Activated CD8-positive, alpha-beta memory T cell treated with anti-CD3 and anti-CD28 coated beads for 48 hours (primary cell): ENCODE results near the gene SCP2.
"Not testable (repeated sequence)": the region's sequence is repeated elsewhere in the genome, so short reads cannot be mapped to it uniquely, and the experiment has no call there.

Experiments
- DNase-seq, 3 experiments: peaks; one replicate each; pipeline ENCODE4 v3.0.0-alpha.2; 2020; ENCODE audit warnings: low read depth in 2 of 3, low spot score in 2 of 3

SCP2 gene

DNA sequence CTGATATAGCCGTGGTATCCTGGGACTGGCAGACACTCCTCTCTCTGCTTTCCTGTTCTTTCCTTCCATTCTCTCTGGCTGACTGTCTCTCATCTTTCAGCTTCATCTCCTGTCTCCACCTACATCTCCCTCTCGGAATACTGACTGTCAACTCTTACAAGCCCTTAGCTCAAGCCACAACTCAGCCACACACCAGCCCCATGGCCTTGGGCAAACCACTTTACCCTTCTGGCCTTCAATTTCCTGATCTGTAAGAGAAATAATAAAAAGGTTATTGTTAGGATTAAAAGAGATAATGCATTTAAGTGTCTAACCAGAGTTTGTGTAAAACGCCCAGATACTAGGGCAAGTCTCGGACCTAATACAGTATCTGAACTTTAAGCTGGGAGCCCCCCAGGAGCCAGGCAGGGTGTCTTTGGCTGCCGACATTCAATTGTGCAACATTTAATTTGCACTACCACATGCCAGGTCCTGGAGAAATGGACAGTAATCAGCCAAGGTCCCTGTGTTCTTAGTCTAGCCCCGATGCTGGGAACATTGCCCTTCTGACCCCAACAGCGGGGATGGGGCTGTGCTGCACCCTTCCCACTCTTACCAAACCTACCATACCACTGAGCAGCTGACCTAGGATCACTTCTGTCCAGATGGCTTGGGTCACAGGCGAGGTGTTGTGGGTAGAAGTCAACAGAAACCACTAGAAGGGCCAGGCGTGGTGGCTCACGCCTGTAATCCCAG lies 10.7 kb upstream of the SCP2 start:
- no peak for DNase-seq

DNA sequence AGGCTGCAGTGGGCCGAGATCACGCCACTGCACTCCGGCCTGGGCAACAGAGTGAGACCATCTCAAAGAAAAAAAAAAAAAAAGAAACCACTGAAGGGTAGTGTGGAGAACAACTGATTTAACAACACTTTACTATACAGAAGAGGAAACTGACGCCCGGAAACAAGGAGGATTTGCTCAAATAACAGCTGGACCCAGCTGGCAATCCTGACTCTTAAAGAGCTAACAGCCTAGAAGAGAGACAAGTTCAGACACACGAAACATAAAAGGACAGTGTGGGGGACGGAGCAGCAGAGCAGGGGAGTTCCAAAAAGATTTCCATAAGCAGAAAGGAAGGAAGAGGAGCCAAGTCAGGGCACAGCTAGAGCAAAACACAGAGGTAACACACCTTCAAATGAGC lies 9.9 kb upstream of the SCP2 start:
- no peak for DNase-seq

DNA sequence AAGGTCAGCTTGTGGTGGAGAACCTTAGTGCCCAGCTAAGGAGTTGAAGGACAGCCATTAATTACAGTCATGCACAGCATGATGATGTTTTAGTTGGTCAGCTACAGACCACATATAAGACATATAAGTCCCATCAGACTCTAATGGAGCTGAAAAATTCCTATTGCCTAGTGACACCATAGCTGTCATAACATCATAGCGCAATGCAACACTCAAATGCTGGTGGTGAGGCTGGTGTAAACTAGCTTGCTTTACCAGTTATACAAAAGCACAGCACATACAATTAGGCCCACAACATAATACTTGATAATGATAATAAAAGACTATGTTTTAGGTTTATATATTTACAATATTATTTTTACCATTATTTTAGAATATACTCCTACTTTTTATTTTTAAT lies 9.5 kb upstream of the SCP2 start:
- DNase-seq, result no peak

DNA sequence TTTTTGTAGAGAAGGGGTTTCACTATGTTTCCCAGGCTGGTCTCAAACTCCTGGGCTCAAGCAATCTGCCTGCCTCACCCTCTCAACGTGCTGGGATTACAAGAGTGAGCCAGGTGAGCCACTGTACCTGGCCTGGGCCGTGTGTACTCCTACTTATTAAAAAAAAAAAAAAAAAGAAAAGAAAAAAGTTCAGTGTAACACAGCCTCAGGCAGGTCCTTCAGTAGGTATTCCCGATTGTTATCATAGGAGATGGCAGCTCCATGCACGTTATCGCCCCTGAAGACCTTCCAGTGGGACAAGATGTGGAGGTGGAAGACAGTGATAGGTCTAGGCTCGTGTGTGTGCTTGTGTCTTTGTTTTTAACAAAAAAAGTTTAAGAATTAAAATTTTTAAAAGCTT lies 8.9 kb upstream of the SCP2 start:
- DNase-seq, result no peak

DNA sequence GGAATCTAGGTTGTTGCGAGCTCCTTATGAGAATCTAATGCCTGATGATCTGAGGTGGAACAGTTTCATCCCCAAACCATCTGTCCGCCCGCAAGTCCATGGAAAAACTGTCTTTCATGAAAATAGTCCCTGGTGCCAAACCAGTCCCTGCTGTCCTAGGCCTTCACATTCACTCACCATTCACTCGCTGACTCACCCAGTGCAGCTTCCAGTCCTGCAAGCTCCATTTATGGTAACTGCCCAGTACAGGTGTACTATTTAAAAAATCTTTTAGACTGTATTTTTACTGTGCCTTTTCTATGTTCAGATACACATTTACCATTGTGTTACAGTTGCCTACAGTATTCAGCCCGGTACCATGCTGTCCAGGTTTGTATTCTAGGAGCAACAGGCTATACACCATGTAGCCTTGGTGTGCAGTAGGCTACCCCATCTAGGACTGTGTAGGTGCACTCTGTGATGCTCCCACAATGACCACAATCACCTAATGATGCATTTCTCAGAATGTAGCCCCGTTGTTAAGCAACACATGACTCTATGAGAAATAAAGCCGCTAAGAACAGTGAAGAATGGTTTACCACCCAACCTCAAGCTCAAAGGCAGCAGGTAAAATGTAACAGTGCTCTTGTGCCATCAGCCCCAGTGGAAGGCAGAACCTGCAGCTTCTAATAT lies 7.9 kb upstream of the SCP2 start:
- no peak for DNase-seq

DNA sequence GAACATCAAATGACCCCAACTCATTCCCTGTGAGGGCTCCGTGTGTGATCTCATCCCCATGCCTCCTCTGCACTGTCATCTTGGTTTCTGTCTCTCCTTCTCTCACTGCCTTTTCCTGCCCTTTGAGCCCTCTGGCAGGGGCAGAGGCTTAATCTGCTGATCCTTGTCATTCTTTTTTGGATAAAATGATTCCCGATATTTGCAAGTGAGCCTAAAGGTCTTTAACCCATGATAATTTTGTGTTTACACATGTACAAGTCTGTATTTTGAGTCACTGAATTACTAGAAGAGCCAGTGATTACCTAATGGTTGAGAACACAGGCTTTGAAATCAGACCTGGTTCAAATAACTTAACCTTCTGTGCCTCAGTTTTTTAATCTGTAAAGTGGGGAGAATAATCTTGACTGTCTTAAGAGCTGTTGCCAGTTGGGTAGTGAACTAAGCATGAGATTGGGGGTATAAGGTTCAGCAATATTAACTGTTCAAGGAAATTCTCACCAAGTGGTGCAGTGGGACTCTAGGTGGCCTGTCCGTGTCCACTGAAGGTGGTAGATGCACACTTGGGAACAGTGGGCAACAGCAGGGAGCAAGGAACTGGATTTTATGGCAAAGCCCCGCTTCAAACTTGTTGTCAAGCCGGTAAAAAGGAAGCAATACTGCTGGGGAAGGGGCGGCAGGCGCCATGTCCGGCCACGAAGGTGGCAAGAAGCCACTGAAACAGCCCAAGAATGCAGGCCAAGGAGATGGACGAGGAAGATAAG lies 7.2 kb upstream of the SCP2 start:
- no peak for DNase-seq

DNA sequence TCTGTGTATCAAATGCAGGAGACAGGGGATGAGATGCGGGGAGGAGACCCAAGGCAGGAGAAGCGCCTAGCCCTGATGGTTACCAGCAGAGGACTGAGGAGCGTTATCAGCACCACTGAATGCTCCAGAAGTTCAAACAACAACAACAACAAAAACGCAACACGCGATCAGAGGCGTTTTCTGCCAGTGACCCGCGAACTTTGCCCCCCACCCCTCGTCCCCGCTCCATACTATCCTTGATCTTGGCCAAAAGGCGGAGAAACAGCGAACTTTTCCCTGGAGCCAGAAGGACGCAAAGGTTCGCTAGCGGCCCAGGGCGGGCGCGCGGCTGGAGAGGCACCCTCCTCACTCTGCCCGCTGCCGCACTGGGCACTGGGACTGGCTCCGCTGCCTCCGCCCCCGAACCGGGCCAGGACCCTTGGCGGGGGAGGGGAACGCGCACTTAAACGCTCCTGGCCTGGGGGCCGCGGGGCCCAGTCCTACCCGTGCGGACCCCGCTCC lies 6.2 kb upstream of the SCP2 start:
- DNase-seq, result no peak

DNA sequence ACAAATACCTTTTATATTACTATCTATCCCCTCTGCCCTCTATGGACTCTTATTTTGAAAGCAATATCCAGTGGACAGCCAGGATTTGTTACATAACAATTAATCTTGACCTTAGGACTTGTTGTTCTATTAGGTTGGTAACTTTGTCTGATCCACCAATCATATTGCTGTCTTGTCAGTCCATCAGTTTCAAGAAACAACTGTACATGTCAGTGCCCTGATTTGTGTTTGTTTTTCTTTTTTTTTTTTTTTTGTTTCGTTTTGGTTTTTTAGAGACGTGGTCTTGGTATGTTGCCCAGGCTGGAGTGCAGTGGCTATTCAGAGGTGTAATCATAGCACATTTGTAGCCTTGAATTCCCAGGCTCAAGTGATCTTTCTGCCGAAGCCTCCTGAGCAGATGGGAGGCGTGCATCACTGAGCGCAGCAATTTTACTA lies 1.5 kb upstream of the SCP2 start:
- no peak for DNase-seq

DNA sequence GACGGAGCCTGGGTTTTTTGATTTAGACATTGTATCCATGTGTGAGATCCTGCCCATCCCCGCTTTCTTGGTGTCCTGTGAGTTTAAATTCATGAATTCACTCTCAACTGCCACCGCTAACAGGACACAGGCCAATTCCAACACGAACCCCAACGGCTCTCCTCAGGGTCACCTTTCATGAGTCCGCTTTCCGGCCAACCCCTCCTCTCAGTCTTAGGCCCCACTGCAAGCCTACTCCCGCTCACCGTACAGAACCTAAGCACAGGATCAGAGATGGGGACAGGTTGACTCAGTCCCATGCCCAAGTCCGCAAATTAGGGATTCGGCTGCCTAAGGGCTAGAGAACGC lies 238 bp upstream of the SCP2 start:
- DNase-seq, result no peak

DNA sequence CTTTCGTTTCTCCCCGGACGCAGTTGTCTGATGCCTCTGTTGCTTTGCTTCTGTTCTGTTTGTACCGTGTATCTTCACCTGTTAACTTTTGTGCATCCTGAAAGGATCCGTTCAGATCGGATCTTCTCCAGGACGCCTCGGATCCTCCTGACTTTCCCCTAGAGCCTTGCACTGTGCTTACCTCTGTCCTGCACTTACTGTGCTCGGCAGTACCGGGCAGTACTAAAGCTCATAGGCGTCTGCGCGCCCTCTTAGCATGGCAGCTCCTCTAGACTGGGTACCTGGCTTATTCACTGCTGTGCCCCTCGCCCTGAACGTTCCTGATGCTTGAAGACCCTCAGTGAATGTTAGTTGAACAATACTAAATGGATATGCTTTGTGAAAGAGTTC lies 934 bp downstream of the SCP2 start:
- no peak for DNase-seq

DNA sequence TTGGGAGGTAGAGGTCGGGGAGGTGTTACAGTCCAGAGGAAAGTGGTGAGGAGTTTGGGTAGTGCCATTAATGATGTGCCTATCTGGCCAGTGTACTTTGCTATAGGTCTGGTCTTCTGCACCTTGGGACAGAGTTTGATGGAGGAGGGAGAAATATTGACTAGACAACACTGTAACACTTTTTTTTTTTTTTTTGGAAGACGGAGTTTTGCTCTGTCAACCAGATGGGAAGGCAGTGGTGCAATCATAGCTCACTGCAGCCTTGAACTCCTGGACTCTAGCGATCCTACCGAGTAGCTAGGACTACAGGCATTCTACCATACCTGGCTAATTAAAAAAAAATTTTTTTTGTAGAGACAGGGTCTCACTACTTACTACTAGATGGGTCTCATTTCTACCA lies 1.9 kb downstream of the SCP2 start:
- no peak for DNase-seq

DNA sequence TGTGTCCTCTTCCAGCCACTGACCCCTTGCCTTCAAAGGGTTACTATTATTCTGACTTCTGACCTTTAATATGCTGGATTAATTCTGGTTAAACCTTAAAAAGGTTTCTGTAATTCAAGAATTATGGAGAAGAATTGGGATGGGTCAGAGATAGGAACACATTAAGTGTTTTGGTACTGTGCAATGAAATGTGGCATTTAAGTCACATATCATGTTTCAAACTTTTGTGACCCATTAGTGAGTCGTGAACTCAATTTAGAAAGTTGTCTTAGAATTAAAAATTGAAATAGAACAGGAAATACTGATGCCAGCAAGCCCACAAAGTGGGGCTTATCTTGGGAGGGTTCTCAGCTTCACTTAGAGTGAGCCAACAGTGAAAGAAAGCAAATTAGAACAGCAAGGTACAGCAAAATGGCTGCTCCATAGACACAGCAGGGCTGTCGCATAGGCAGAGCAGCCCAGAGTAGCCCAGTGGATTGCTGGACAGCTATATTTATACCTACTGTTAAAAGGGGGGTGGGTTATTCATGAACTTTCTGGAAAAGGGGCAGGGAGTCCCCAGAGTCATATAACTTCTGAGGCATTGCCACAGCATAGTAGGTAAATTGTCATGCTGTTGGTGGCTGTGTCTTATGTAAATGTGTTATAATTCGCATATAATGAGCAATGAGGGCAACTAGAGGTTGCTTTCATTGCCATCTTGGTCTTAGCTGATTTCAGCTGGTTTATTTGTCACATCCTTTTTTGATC lies 10.5 kb downstream of the SCP2 start:
- no peak for DNase-seq

DNA sequence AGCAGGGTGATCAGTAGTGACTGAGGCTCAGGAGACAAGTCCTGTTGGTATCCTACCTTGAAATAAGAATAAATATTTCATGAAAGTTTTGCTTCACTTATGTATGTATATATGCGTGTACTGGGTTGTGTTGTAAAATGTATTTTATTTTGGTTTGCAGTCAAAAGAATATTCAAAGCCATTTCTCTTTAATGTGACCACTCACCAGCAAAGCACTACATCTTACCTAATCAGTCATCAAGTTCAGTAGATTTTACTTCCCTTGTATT lies 11.0 kb downstream of the SCP2 start:
- DNase-seq, result no peak

DNA sequence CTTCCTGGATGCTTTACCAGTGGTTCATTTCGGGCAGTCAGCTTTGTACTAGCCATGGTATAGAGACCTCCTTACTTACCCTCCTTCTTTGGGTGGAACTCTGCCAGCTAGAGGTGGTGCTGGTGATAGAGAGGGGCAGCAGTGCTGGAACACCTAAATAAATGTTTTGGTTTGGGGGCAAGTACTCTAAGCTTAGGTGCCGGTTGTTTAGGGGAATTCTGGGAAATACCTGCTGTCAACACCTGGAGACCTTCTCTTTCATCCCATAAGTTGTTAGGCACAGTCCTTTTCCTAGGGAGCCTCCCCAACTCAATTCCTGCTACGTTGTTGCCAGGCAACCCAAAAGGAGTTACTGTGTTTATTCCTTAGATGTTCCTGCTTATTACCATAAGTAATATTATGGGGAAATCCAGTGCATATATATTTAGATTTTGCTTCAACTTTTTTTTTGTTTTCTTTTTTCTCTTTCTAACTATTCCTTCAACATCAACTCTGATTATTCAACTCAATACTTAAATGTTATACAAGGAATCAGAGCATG lies 16.9 kb downstream of the SCP2 start:
- no peak for DNase-seq

DNA sequence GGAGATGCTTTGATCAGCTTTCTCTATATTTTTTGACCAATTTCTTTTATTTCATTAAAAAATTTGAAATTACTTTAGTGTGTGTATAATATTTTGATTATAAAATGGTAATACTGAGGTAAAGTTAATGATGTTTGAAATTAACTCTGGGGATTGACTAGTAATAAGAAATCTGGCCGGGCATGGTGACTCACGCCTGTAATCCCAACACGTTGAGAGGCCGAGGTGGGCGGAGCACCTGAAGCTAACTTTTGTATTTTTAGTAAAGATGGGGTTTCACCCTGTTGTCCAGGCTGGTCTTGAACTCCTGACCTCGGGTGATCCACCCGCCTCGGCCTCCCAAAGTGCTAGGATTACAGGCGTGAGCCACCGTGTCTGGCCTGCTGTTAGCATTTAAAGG lies 17.5 kb downstream of the SCP2 start:
- DNase-seq, result no peak

DNA sequence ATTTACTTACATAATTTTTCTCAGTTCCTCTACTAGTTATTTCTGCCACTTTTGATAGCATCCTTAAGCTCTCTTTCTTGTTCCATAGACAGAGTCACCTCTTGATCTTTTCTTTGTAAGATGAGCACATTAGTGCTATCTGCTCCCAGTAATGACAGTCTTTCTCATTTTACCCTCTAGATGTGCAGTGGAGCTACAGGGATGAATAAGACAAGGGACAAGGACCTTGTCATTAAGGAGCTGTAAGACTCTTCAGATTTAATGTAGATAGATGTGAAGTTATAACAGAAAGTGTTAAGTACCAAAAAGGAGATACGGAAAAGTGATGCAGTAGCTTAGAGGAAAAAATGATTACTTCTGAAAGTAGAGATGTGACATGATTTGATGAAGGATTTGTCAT lies 20.4 kb downstream of the SCP2 start:
- no peak for DNase-seq

DNA sequence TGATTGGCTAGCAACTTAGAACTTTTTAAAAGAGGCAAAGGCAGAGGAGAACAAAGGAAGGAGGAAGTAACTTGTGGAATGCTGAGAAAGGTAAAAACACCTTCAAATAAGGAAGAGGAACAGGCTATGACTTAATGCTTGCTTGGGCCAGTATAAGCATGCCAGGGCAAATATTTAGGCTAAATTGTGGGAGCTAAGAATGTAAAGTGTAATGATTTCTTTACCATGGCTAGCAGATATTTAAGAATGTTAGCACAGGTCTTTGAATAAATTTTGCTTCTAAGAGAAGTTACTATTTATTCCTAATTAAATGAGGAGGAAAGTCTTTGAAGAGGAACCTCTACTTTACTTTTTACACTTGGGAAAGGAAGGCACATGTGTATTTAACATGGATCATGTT lies 22.5 kb downstream of the SCP2 start:
- DNase-seq, result not testable (repeated sequence)

DNA sequence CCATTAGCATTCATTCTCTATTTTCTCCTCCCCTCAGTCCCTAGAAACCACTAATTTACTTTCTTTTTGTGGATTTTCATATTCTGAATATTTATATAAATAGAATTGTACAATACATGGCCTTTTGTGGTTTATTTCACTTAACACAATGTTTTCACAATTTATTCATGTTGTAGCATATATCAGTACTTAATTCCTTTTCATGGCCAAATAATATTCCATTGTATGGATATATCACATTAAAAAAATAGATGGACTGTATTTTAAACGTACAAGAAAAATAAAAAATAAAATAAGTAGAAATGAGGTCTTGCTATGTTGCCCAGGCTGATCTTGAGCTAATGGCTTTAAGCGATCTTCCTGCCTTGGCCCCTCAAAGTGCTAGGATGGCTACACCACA lies 25.0 kb downstream of the SCP2 start:
- no peak for DNase-seq

DNA sequence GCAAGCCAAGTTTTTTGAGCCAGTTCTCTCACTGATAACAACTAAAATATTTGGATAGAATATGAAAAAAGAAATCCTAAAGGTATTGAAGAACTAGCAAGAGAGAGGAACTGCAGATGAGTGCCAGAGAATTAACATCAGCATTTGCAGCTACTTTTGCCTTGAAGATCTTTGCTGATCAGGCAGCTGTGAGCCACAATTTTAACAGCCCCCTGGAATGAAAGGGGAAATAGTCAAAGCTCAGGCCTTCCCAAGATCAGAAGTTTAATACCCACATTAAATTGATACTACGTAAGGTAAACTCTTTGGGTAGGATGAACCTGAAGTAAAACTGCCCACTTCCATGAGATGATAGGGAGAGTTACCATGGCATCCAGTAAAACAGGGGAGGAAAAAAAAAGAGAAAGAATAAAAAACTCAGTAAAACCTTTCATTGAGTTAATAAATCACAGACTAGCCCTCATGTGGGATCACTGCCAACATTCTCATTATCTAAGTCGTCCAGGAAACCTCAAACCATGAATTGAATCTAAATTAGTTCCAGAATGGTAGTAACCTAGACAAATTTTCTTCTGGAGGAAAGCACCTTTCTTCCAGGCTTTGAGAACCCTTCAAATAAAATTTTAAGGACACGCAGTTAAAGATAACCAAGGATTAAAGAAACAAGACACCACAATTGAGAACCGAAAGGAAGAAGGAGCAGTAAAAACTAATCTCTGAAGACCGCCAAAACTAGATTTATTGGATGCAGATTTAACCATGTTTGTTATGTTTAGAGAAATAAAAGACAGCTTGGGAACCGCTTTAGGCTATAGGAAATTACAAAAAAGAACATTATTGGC lies 28.3 kb downstream of the SCP2 start:
- DNase-seq, result no peak

DNA sequence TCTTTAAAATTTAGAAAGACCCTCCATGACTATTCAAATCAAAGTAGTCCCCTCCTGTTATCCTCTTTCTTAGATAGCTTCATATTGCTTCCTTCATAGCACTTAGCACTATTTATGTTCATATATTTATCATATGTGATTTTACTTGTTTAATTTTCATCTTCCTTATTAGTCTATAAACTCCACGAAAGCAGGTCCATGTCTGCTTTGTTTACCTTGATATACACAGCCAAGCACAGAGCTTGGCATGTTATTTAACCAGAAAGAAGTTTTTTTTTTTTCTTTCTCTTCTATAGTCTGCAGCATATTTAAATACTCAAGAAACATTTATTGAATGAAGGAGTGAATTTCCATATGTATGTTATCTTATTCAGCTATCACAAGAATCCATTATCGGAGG lies 36.0 kb downstream of the SCP2 start:
- no peak for DNase-seq

DNA sequence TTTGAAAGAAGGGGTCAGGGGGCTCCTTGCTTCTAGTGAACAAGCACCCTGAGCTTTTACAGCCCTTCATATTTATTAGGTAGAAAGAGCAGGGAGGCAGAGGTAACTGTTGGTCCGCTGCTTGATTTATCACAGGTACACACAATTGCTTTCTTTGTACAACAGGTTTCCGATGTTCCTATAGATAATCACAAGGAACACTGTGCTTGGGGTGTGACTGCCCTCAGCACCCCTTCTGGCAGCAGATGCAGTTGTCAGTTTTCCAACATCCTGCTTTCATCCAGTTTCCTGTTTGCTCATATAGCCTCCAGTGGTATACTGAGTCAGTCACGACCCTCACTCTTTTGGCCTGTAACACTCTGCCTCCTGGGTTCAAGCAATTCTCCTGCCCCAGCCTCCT lies 40.6 kb downstream of the SCP2 start:
- DNase-seq, result no peak
